GM19099 (cell line): ENCODE results near the gene ELK3.

ENCODE experiments used
- POLR2A ChIP-seq: IDR thresholded peaks from 3 replicates; pipeline ENCODE4 v1.6.1; 2011; ENCODE audit warnings: low read depth; ENCODE audit not compliant: insufficient read length; ENCODE audit errors: extremely low read depth

The ELK3 gene

GRCh38 chr12:96193725-96194575, at the start of gene ELK3:
Gene ELK3, plus strand, starts transcription at chr12:96194375.
- peak; percentile 32 for TF ChIP-seq POLR2A

GRCh38 chr12:96146747-96147146, 47.4 kb upstream of the ELK3 start:
- TF ChIP-seq POLR2A: no peak

DNA sequence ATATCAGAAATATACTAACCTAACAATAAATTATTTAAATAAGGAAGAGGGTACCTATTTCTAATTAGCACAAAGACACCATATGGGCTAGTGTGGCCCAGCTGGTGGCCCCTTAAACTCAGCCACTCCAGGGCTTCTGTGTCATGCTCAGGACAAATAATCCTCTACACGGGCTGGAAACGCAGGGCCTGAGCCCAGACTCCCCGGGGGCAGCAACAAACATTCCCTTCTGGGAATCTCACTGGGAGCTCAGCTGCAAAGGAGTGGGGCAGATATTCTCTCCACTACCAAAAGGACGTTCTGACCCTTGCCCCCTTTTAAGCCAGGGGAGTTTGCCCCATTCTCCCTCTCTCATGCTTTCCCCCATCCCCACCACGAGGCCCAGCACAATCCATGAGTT, 43.7 kb upstream of the ELK3 start:
- no peak for TF ChIP-seq POLR2A

DNA sequence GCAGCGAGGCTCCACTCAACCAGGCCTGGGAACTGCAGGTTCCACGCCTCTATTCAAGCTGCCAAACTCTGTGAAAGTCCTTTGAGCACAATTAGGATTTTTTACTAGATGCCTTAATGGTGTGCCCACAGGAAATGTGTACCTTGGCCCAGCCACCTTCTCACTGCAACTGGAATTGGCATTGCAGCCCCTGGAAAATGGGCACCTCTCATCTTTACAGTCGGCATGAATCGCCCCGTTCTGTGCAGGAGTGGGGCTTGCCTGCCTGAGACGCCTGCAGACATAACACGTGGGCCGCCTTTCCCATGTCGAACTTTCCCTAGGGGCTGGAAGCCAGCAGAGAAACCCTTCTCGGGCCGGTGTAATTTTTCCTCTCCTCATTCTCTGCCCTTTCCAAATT, 42.0 kb upstream of the ELK3 start:
- TF ChIP-seq POLR2A: no peak

DNA sequence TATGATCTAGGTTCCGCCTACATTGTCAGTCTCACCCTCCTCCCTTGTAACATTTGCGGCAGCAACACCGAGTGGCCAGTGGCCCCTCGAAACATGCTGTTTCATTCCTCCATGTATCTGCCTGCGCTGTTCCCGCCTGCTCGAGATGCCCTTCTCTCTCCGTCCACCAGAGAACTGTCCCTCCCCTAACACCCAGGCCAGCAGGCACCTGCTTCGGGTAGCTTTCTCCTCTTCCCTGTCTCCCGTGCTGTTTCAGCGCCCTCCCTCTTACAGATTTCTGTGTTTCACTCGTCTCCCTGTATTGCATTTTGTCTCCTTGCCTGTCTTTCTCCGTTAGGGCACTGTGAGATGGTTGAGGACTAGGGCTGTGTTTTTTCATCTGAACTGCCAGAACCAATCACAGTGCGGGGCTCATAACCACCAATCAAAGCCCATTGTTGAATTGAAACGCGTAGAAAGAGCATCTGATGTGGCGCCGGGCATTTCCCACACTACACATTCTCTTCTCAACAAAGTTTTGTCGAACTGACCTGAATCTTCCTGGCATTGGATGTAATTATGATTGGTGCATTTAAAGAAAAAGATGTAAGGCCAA, 40.9 kb upstream of the ELK3 start:
- TF ChIP-seq POLR2A: no peak

DNA sequence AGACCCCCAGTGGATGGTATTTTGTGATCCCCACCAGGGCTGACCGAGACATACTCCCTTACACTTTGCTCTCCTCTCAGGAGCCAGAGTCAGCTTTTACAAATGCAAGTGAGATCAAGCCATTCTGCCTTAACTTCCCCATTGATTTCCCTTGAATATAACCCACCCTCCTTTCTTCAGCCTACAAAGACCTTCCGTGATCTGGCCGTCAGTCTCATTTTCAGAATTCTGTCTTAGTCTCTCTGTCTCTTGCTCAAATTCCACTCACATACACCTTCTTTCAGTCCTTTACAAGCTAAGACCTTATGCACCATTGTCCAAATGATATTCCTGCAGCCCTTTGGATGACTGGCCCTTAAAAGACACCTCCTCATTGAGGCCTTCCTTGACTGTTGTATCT, 39.0 kb upstream of the ELK3 start:
- no peak for TF ChIP-seq POLR2A

DNA sequence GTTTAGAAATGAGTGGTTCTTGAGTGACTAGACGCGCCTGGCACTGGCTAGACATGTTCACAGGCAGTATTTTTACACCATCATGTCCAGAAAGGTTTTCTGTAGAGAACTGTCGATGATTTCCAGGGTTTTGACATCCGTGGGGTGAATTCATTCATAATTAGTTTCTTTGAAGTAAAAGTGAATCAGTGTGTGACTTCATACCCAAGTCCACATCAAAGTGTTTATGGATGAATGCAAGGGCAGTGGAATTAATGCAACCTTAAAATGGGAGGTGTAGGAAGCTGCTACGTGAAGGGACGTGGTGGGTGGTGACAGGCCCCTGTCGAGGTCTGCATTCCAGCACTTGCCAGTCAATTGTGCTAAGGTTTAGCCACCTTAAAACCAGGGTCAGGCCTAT, 38.4 kb upstream of the ELK3 start:
- TF ChIP-seq POLR2A: no peak

- no peak for TF ChIP-seq POLR2A
Measured at GRCh38 chr12:96156211-96156610, 38.0 kb upstream of the ELK3 start.

DNA sequence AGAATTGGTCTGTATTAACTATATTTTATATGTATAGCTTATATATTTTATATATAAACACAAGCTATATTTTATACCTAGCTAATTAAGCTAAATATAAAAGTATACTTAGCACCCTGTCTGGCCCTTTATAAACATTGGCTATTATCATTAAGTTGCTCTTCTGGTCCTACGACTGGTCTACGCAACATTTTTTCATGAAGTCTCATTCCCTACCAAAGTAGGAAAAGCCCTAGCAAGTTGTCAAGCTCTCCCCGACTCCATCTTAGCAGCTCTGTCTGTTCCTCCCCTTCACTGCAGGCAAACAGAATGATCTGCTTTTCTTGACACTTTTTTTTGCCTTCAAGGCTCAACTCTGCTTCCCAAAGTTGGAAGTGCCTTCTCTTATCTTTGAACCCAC, 36.7 kb upstream of the ELK3 start:
- TF ChIP-seq POLR2A: no peak

- TF ChIP-seq POLR2A: no peak
Measured at GRCh38 chr12:96164951-96165811, 29.0 kb upstream of the ELK3 start.

- TF ChIP-seq POLR2A: no peak
Measured at GRCh38 chr12:96166765-96167164, 27.4 kb upstream of the ELK3 start.

DNA sequence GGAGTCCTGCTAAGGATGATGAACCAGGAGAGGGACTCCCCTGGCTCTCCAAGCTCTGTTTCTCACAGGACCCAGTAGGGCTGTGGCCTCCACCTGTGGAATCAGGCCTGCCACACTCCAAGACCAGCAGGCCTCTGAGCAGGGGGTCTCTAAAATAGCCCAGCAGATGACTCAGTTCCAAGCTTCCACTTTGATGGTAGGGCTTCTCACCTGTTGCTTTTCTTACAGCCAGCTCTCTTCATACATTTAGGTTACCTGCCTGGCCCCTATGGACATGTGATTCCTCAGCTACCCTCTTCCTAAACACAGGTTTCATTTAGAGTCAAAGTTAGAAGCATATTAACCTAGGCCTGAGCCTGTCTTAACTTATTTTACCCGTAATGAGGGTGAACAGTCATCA, 26.7 kb upstream of the ELK3 start:
- no peak for TF ChIP-seq POLR2A

- TF ChIP-seq POLR2A: no peak
Measured at GRCh38 chr12:96170328-96170727, 23.8 kb upstream of the ELK3 start.

DNA sequence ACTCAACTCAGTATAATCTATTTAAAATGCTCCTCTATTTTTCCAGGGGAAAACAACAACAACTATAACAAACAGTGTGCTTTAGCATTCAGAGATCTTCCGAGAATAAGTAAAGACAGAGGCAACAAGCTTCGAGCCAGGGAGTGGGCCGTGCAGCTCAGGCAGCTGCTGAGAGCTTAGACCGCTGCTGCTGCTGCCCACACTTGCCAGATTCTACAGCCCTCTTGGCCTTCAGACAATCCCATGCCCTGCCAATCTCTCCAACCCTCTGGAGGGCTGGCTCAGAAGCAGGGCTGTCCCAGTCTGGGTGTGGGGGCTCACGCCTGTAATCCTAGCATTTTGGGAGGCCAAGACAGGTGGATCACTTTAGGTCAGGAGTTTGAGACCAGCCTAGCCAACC, 23.4 kb upstream of the ELK3 start:
- no peak for TF ChIP-seq POLR2A

GRCh38 chr12:96171905-96172304, 22.3 kb upstream of the ELK3 start:
- TF ChIP-seq POLR2A: no peak
